ENCODE measurements around the gene POLR1H. TPM values are rescaled to one million over a fixed set of nuclear protein-coding genes. Genes with fewer than 3 reads are reported as not detected.

Gene POLR1H
- polyA plus RNA-seq, 2 of the 4 experiments (the other 2 are of a cell fraction), result 25.5 to 34.6 TPM

GRCh38 chr6:30019819-30020218 lies 41.2 kb upstream of the POLR1H start:
- Histone ChIP-seq H3K4me2 (no peak overlapping the region), H3K9me3 (no peaks in the 10 kb centered on the region), H3K4me1 (no peaks in the 10 kb centered on the region), H3K4me3 (no peak overlapping the region), H3K27ac (no peak overlapping the region)
- FAIRE-seq (no peak), DNase-seq (ENCODE audit: low read depth in 1 of 2, low spot score in 1 of 2) (no peak), ATAC-seq (no peak)
- CTCF ChIA-PET, result interaction anchor here (1.3 kb wide), 1 partner anchor 17 kb away, joined by 3 read pairs; no protein-coding TSS in a partner anchor
- WGBS (ENCODE audit: missing lambda C conversion rate), result 84% methylated on average over 2 of the region's 2 CpGs
- TF ChIP-seq RAD21 (conservative IDR thresholded peaks at IDR 0.05 in 1 of 2, IDR thresholded peaks at IDR 0.05 in 1 of 2) (no peak), RNF2 (IDR thresholded peaks at IDR 0.05; ENCODE audit: borderline replicate concordance, low read depth) (no peak), CHD2 (IDR thresholded peaks at IDR 0.05; ENCODE audit: low read length, partially characterized antibody) (no peak), ZSCAN20 (CRISPR knock-in tag; IDR thresholded peaks at IDR 0.05) (no peak), EHF (CRISPR knock-in tag; IDR thresholded peaks at IDR 0.05) (no peak), HES2 (IDR thresholded peaks at IDR 0.05) (no peak), EHMT2 (IDR thresholded peaks at IDR 0.05; ENCODE audit: low read depth) (no peak), EP300 (IDR thresholded peaks at IDR 0.05) (no peak), HEYL (CRISPR knock-in tag; IDR thresholded peaks at IDR 0.05) (no peak), PHF8 (IDR thresholded peaks at IDR 0.05; ENCODE audit: borderline replicate concordance, low read depth) (no peak), KDM5A (IDR thresholded peaks at IDR 0.05) (no peak), MAFK (IDR thresholded peaks at IDR 0.05; ENCODE audit: partially characterized antibody) (no peak), RCOR1 (IDR thresholded peaks at IDR 0.05; ENCODE audit: low read depth, low read length) (no peak), E2F6 (IDR thresholded peaks at IDR 0.05; ENCODE audit: borderline replicate concordance, low read depth) (no peak), ZFP36 (IDR thresholded peaks at IDR 0.05; ENCODE audit: borderline replicate concordance, partially characterized antibody) (no peak), ZC3H11A (IDR thresholded peaks at IDR 0.05) (no peak), NFE2L2 (conservative IDR thresholded peaks at IDR 0.05; ENCODE audit: low read length) (no peak)
- POLR2A ChIA-PET, result no interaction called here

- Histone ChIP-seq H3K4me2 (no peak overlapping the region), H3K27ac (no peak overlapping the region), H3K9me3 (no peaks in the 10 kb centered on the region), H3K4me1 (no peaks in the 10 kb centered on the region), H3K4me3 (no peak overlapping the region)
- ChIA-PET CTCF (no interaction called here), POLR2A (no interaction called here)
- 88% methylated on average over 1 of the region's 1 CpG for WGBS (ENCODE audit: missing lambda C conversion rate)
- ATAC-seq (no peak), DNase-seq (ENCODE audit: low read depth in 1 of 2, low spot score in 1 of 2) (no peak), FAIRE-seq (no peak)
- TF ChIP-seq ELK1 (IDR thresholded peaks at IDR 0.05; ENCODE audit: low read depth, low read length), result no peak
- TF ChIP-seq ZC3H11A (IDR thresholded peaks at IDR 0.05), result no peak
- TF ChIP-seq, protein P1, sequence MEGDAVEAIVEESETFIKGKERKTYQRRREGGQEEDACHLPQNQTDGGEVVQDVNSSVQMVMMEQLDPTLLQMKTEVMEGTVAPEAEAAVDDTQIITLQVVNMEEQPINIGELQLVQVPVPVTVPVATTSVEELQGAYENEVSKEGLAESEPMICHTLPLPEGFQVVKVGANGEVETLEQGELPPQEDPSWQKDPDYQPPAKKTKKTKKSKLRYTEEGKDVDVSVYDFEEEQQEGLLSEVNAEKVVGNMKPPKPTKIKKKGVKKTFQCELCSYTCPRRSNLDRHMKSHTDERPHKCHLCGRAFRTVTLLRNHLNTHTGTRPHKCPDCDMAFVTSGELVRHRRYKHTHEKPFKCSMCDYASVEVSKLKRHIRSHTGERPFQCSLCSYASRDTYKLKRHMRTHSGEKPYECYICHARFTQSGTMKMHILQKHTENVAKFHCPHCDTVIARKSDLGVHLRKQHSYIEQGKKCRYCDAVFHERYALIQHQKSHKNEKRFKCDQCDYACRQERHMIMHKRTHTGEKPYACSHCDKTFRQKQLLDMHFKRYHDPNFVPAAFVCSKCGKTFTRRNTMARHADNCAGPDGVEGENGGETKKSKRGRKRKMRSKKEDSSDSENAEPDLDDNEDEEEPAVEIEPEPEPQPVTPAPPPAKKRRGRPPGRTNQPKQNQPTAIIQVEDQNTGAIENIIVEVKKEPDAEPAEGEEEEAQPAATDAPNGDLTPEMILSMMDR (IDR thresholded peaks at IDR 0.05), result no peak
- TF ChIP-seq, protein P2, sequence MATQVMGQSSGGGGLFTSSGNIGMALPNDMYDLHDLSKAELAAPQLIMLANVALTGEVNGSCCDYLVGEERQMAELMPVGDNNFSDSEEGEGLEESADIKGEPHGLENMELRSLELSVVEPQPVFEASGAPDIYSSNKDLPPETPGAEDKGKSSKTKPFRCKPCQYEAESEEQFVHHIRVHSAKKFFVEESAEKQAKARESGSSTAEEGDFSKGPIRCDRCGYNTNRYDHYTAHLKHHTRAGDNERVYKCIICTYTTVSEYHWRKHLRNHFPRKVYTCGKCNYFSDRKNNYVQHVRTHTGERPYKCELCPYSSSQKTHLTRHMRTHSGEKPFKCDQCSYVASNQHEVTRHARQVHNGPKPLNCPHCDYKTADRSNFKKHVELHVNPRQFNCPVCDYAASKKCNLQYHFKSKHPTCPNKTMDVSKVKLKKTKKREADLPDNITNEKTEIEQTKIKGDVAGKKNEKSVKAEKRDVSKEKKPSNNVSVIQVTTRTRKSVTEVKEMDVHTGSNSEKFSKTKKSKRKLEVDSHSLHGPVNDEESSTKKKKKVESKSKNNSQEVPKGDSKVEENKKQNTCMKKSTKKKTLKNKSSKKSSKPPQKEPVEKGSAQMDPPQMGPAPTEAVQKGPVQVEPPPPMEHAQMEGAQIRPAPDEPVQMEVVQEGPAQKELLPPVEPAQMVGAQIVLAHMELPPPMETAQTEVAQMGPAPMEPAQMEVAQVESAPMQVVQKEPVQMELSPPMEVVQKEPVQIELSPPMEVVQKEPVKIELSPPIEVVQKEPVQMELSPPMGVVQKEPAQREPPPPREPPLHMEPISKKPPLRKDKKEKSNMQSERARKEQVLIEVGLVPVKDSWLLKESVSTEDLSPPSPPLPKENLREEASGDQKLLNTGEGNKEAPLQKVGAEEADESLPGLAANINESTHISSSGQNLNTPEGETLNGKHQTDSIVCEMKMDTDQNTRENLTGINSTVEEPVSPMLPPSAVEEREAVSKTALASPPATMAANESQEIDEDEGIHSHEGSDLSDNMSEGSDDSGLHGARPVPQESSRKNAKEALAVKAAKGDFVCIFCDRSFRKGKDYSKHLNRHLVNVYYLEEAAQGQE (IDR thresholded peaks at IDR 0.05), result no peak
- TF ChIP-seq SMC3 (IDR thresholded peaks at IDR 0.05), result no peak
- no peak for TF ChIP-seq ATOH8 (CRISPR knock-in tag; IDR thresholded peaks at IDR 0.05; ENCODE audit: low read depth)
- no peak for TF ChIP-seq TFCP2L1 (CRISPR knock-in tag; IDR thresholded peaks at IDR 0.05)
- no peak for TF ChIP-seq KDM1A (IDR thresholded peaks at IDR 0.05; ENCODE audit: low read depth)
- no peak for TF ChIP-seq RARB (CRISPR knock-in tag; IDR thresholded peaks at IDR 0.05)
- no peak for TF ChIP-seq EHMT2 (IDR thresholded peaks at IDR 0.05; ENCODE audit: low read depth)
- TF ChIP-seq RNF2 (IDR thresholded peaks at IDR 0.05; ENCODE audit: borderline replicate concordance, low read depth), result no peak
- TF ChIP-seq POLR2AphosphoS2 (conservative IDR thresholded peaks at IDR 0.05; ENCODE audit: low read length), result no peak
- no peak for TF ChIP-seq MAZ (IDR thresholded peaks at IDR 0.05; ENCODE audit: borderline replicate concordance, low read depth, low read length)
Observed at GRCh38 chr6:30020626-30021025, 40.4 kb upstream of the POLR1H start.
